Ovary (tissue), 3 donors: ENCODE results near the gene HECW1.

ENCODE experiments used
- POLR2A ChIP-seq: fragments of 450-650 bp; IDR thresholded peaks from one replicate; pipeline ENCODE4 v1.6.1; 2017; ENCODE audit warnings: antibody characterized with exemption, mild to moderate bottlenecking, moderate library complexity
- TF ChIP-seq, protein P1 (sequence below), 3 donors: fragments of 450-650 bp in 2 of 3; fragments of 200-600 bp in 1 of 3; IDR thresholded peaks; one replicate each; pipeline versions ENCODE4 v1.5.1 to v1.8.0; 2016 to 2022; ENCODE audit warnings: antibody characterized with exemption in 3 of 3, mild to moderate bottlenecking in 1 of 3
- donor health status: DM: no; HTN: no; CAD: no.

DNA sequence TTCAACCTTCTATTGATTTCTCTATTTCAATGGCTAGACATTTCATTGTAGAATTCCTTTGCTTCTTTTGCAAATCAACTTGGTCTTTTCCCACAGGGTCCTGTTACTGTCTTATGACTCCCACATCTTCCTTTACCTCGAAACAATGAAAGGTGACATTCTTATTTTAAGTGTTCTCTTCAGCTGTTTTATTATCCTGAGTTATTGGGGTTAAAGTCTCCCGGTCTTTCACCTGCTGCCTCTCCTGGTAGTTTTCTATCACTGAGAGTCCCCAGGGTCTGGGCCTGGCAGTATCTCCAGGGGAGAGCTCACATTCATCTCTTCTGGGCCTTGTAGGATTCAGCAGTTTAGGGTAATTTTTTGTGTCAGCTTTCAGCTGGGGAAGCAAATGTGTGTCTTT, 95.8 kb downstream of the HECW1 start:
- TF ChIP-seq, protein P1, sequence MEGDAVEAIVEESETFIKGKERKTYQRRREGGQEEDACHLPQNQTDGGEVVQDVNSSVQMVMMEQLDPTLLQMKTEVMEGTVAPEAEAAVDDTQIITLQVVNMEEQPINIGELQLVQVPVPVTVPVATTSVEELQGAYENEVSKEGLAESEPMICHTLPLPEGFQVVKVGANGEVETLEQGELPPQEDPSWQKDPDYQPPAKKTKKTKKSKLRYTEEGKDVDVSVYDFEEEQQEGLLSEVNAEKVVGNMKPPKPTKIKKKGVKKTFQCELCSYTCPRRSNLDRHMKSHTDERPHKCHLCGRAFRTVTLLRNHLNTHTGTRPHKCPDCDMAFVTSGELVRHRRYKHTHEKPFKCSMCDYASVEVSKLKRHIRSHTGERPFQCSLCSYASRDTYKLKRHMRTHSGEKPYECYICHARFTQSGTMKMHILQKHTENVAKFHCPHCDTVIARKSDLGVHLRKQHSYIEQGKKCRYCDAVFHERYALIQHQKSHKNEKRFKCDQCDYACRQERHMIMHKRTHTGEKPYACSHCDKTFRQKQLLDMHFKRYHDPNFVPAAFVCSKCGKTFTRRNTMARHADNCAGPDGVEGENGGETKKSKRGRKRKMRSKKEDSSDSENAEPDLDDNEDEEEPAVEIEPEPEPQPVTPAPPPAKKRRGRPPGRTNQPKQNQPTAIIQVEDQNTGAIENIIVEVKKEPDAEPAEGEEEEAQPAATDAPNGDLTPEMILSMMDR (IDR thresholded peaks at IDR 0.05), result no peak
- TF ChIP-seq POLR2A, result no peak
